HEK293T (cell line): ENCODE data around the gene CLEC18A.

ENCODE experiments used
- BHLHE40 ChIP-seq: fragments of 450-650 bp; IDR thresholded peaks from 2 replicates; pipeline ENCODE4 v1.6.1; 2016; ENCODE audit warnings: mild to moderate bottlenecking, moderate library complexity, borderline replicate concordance
- FOXA1 ChIP-seq: fragments of 450-650 bp; IDR thresholded peaks from 2 replicates; pipeline ENCODE4 v1.6.1; 2016; ENCODE audit warnings: mild to moderate bottlenecking
- FOXM1 ChIP-seq: fragments of 450-650 bp; IDR thresholded peaks from 2 replicates; pipeline ENCODE4 v1.6.1; 2017; ENCODE audit warnings: mild to moderate bottlenecking, borderline replicate concordance
- NFRKB ChIP-seq: fragments of 450-650 bp; IDR thresholded peaks from 2 replicates; pipeline ENCODE4 v1.6.1; 2016; ENCODE audit warnings: mild to moderate bottlenecking, moderate library complexity
- SP1 ChIP-seq: fragments of 450-650 bp; IDR thresholded peaks from 2 replicates; pipeline ENCODE4 v1.6.1; 2017
- SUZ12 ChIP-seq: fragments of 450-650 bp; IDR thresholded peaks from 2 replicates; pipeline ENCODE4 v1.6.1; 2016; ENCODE audit warnings: mild to moderate bottlenecking
- TARDBP ChIP-seq: fragments of 450-650 bp; IDR thresholded peaks from 2 replicates; pipeline ENCODE4 v1.6.1; 2016

- TF ChIP-seq FOXM1 (no peak), BHLHE40 (no peak), SP1 (no peak), NFRKB (no peak), SUZ12 (no peak), TARDBP (no peak), FOXA1 (no peak)
Observed at GRCh38 chr16:69903865-69904415, 47.2 kb upstream of the CLEC18A start.
